B cell (primary cell): ENCODE results near the gene OXCT1. TPM values are rescaled to one million over a fixed set of nuclear protein-coding genes. Genes with fewer than 3 reads are reported as not detected.
"Not testable (repeated sequence)": the region's sequence is repeated elsewhere in the genome, so short reads cannot be mapped to it uniquely, and the experiment has no call there.

Source experiments
- ATAC-seq: fragments of 200-7000 bp; cut with Tn5 transposase; one replicate; pipeline ENCODE4 v1.10.0; 2021; ENCODE audit warnings: low read depth, mild to moderate bottlenecking, moderate number of reproducible peaks, moderate library complexity
- CTCF ChIA-PET: fragments of 350-600 bp; sonication (Branson Sonifier 250); formaldehyde crosslinking; loops from one replicate; lab custom pipeline; 2021; ENCODE audit warnings: antibody characterized with exemption, inconsistent platforms; lab: Charles Lee
- POLR2A ChIA-PET: fragments of 350-600 bp; sonication (Branson Sonifier 250); formaldehyde crosslinking; loops from one replicate; lab custom pipeline; 2021; ENCODE audit warnings: antibody characterized with exemption; lab: Charles Lee
- DNase-seq: peaks from one replicate; pipeline ENCODE4 v3.0.0; 2013
- H2AFZ ChIP-seq: 2 replicates; pipeline ENCODE4 v1.6.1; 2012; ENCODE audit warnings: mild to moderate bottlenecking, low read depth, low read length; ENCODE audit not compliant: insufficient read depth, poor library complexity, severe bottlenecking
- H3K27ac ChIP-seq, 2 donors: 1 replicate in 1 of 2; 2 replicates in 1 of 2; pipeline ENCODE4 v1.5.1; 2012 to 2013; ENCODE audit warnings: low read length in 2 of 2, mild to moderate bottlenecking in 2 of 2, moderate library complexity in 1 of 2
- H3K27me3 ChIP-seq, 4 experiments: fragments of 200-600 bp in 1 of 4; sonication (generic) in 1 of 4; replicated peaks in 1 of 4; 1 replicate in 2 of 4; 2 replicates in 2 of 4; pipeline versions ENCODE4 v1.6.1 to v1.7.0; 2013 to 2016; ENCODE audit warnings: low read length in 3 of 4, mild to moderate bottlenecking in 2 of 4, mixed read lengths in 1 of 4, moderate library complexity in 1 of 4; ENCODE audit not compliant: insufficient read depth in 4 of 4, control insufficient read depth in 3 of 4; ENCODE audit errors: control extremely low read depth in 1 of 4
- H3K36me3 ChIP-seq, 2 experiments: replicated peaks in 1 of 2; 1 replicate in 1 of 2; 2 replicates in 1 of 2; pipeline versions ENCODE4 v1.6.1 to v1.7.1; 2013; ENCODE audit warnings: low read length in 1 of 2; ENCODE audit not compliant: insufficient read depth in 2 of 2, control insufficient read depth in 1 of 2; ENCODE audit errors: control extremely low read depth in 1 of 2, extremely low read depth in 1 of 2
- H3K4me1 ChIP-seq, 2 donors: fragments of 200-600 bp in 1 of 2; sonication (generic) in 1 of 2; 1 replicate in 1 of 2; 2 replicates in 1 of 2; pipeline versions ENCODE4 v1.5.1 to v1.6.1; 2013 to 2017; ENCODE audit warnings: low read length in 2 of 2; ENCODE audit not compliant: control insufficient read depth in 2 of 2, insufficient read depth in 2 of 2
- H3K4me2 ChIP-seq: replicated peaks from 2 replicates; pipeline ENCODE3; 2012; ENCODE audit warnings: mild to moderate bottlenecking, low read depth, low read length; ENCODE audit not compliant: poor library complexity, severe bottlenecking
- H3K4me3 ChIP-seq, 5 experiments: fragments of 200-600 bp in 1 of 5; sonication (generic) in 1 of 5; 1 replicate in 3 of 5; 2 replicates in 2 of 5; pipeline versions ENCODE4 v1.5.1 to v1.7.0; 2011 to 2016; ENCODE audit warnings: low read length in 4 of 5, mild to moderate bottlenecking in 4 of 5, low read depth in 2 of 5, control low read depth in 1 of 5, moderate library complexity in 1 of 5; ENCODE audit not compliant: insufficient read depth in 1 of 5; ENCODE audit errors: control extremely low read depth in 1 of 5, extremely low read depth in 1 of 5
- H3K79me2 ChIP-seq: fragments of 200-600 bp; sonication (generic); one replicate; pipeline ENCODE4 v1.6.0; 2016; ENCODE audit warnings: low read length; ENCODE audit not compliant: control insufficient read depth, insufficient read depth
- H3K9ac ChIP-seq: fragments of 200-600 bp; sonication (generic); 2 replicates; pipeline ENCODE4 v1.6.1; 2017; ENCODE audit warnings: mild to moderate bottlenecking, low read length, moderate library complexity
- H3K9me3 ChIP-seq, 3 donors: one replicate each; pipeline versions ENCODE4 v1.6.1 to v1.7.1; 2013; ENCODE audit warnings: low read length in 2 of 3; ENCODE audit not compliant: control insufficient read depth in 2 of 3, insufficient read depth in 1 of 3; ENCODE audit errors: control extremely low read depth in 1 of 3
- H4K20me1 ChIP-seq: 2 replicates; pipeline ENCODE4 v1.6.0; 2012; ENCODE audit warnings: mild to moderate bottlenecking, low read length; ENCODE audit not compliant: insufficient read depth, control insufficient read depth, poor library complexity, severe bottlenecking
- H3K27ac Mint-ChIP-seq: one replicate; pipeline ENCODE4 v1.8.0; 2021; ENCODE audit warnings: mixed read lengths
- H3K27me3 Mint-ChIP-seq: one replicate; pipeline ENCODE4 v1.8.0; 2021; ENCODE audit warnings: mixed read lengths
- H3K4me1 Mint-ChIP-seq: one replicate; pipeline ENCODE4 v1.8.0; 2021; ENCODE audit warnings: mixed read lengths
- H3K4me3 Mint-ChIP-seq: one replicate; pipeline ENCODE4 v1.8.0; 2021; ENCODE audit warnings: mixed read lengths
- H3K9me3 Mint-ChIP-seq: one replicate; pipeline ENCODE4 v1.8.0; 2022; ENCODE audit warnings: mixed read lengths; ENCODE audit not compliant: insufficient read depth
- CTCF ChIP-seq: fragments of 200-600 bp; IDR thresholded peaks from one replicate; pipeline ENCODE4 v1.8.0; 2022; ENCODE audit warnings: antibody characterized with exemption, mild to moderate bottlenecking
- EZH2 ChIP-seq: IDR thresholded peaks from 2 replicates; pipeline ENCODE4 v1.6.1; 2012; ENCODE audit warnings: borderline replicate concordance, low read depth, mild to moderate bottlenecking, moderate library complexity, low read length; ENCODE audit not compliant: insufficient read depth, poor library complexity, severe bottlenecking
- WGBS: methylation state at CpG from one replicate; pipeline ENCODE4 v1.1.5; 2013; ENCODE audit warnings: missing lambda C conversion rate; ENCODE audit not compliant: insufficient coverage; 5-methylcytosine and 5-hydroxymethylcytosine counted together
- intact Hi-C: fragments of 100-400 bp; cut with micrococcal nuclease; formaldehyde crosslinking; loops from one replicate; pipeline ENCODE4 v1.10.0; 2022
- polyA plus RNA-seq: library from polyadenylated mRNA; depleted of rRNA; stranded (reverse); fragments of >200 nt; gene quantifications from 2 replicates; pipeline ENCODE4 v1.2.3, GENCODE V29; 2012
- total RNA-seq, 2 donors: library from RNA; stranded (reverse); fragments of 120-200 nt in 1 of 2; gene quantifications; 1 replicate in 1 of 2; 2 replicates in 1 of 2; pipeline versions ENCODE4 v1.2.3 to v1.2.4, GENCODE V29; 2013 to 2022

The OXCT1 gene
- total and polyA plus RNA-seq, 2 donors (not counting 1 experiment from before 2014, with no cell fraction given), result 11.0 to 35.6 TPM

- no peak overlapping the region for H3K9ac ChIP-seq
- no peak overlapping the region for H3K27ac ChIP-seq
- no peaks in the 10 kb centered on the region for H3K4me1 ChIP-seq
- no peak overlapping the region for H3K27ac Mint-ChIP-seq
- no peak overlapping the region for H3K4me3 Mint-ChIP-seq
- ATAC-seq (no peak), DNase-seq (no peak)
- intact Hi-C loops, result no loop called here
- ChIA-PET CTCF (interaction anchor here (1.2 kb wide), 1 partner anchor 336 kb away, joined by 3 read pairs; no protein-coding TSS in a partner anchor), POLR2A (no interaction called here)
- peaks cover 4% of the 10 kb centered on the region for H3K27me3 Mint-ChIP-seq
- H4K20me1 ChIP-seq, result no peaks in the 10 kb centered on the region
- H3K4me3 ChIP-seq, result no peak overlapping the region
- no peaks in the 10 kb centered on the region for H3K36me3 ChIP-seq
- H3K27me3 ChIP-seq, result no peaks in the 10 kb centered on the region
- no peaks in the 10 kb centered on the region for H3K4me1 Mint-ChIP-seq
- no peak overlapping the region for H3K4me2 ChIP-seq
- no peaks in the 10 kb centered on the region for H3K9me3 ChIP-seq
- H2AFZ ChIP-seq, result no peak overlapping the region
- TF ChIP-seq EZH2, result no peak
- H3K79me2 ChIP-seq, result no peaks in the 10 kb centered on the region
- WGBS, result 100% methylated on average over 1 of the region's 2 CpGs
- H3K9me3 Mint-ChIP-seq, result peaks cover 4% of the 10 kb centered on the region
Observed at GRCh38 chr5:41721516-41721915, 148.7 kb downstream of the OXCT1 start.

- no peak overlapping the region for H2AFZ ChIP-seq
- DNase-seq (no peak), ATAC-seq (no peak)
- H3K9ac ChIP-seq, result no peak overlapping the region
- Mint-ChIP-seq H3K4me3 (no peak overlapping the region), H3K27me3 (peaks cover 4% of the 10 kb centered on the region), H3K9me3 (peaks cover 11% of the 10 kb centered on the region), H3K4me1 (no peaks in the 10 kb centered on the region), H3K27ac (no peak overlapping the region)
- no peaks in the 10 kb centered on the region for H4K20me1 ChIP-seq
- peaks cover 0 to 3% (median 0%) of the 10 kb centered on the region in 3 donors for H3K9me3 ChIP-seq
- ChIA-PET CTCF (no interaction called here), POLR2A (no interaction called here)
- H3K36me3 ChIP-seq, result no peaks in the 10 kb centered on the region
- no peaks in the 10 kb centered on the region for H3K79me2 ChIP-seq
- H3K27me3 ChIP-seq, result no peaks in the 10 kb centered on the region
- no CpG with 5 or more reads among the region's 2 CpGs for WGBS
- H3K4me3 ChIP-seq, result no peak overlapping the region
- H3K4me1 ChIP-seq, result no peaks in the 10 kb centered on the region
- H3K27ac ChIP-seq, result no peak overlapping the region
- intact Hi-C loops, result no loop called here
- no peak overlapping the region for H3K4me2 ChIP-seq
- TF ChIP-seq CTCF (no peak), EZH2 (no peak)
Observed at GRCh38 chr5:41716382-41716781, 153.8 kb downstream of the OXCT1 start.

DNA sequence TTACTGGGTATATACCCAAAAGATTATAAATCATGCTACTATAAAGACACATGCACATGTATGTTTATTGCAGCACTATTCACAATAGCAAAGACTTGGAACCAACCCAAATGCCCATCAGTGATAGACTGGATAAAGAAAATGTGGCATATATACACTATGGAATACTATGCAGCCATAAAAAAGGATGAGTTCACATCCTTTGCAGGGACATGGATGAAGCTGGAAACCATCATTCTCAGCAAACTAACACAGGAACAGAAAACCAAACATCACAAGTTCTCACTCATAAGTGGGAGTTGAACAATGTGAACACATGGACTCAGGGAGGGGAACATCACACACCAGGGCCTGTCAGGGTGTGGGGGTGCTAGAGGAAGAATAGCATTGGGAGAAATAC is 155.8 kb downstream of the OXCT1 start:
- H3K4me3 Mint-ChIP-seq, H3K27ac ChIP-seq, H3K9me3 ChIP-seq, ATAC-seq, POLR2A ChIA-PET, CTCF ChIA-PET, H3K27me3 Mint-ChIP-seq, H3K36me3 ChIP-seq, H4K20me1 ChIP-seq, H3K4me1 Mint-ChIP-seq, H3K9ac ChIP-seq, H3K27ac Mint-ChIP-seq, intact Hi-C loops, DNase-seq, H3K4me3 ChIP-seq, H3K4me2 ChIP-seq, H3K4me1 ChIP-seq, H3K27me3 ChIP-seq, H3K79me2 ChIP-seq, H2AFZ ChIP-seq: not testable (repeated sequence)
- peaks cover 11% of the 10 kb centered on the region for H3K9me3 Mint-ChIP-seq
